ENCODE results near the gene KAZN. TPM values are rescaled to one million over a fixed set of nuclear protein-coding genes. Genes with fewer than 3 reads are reported as not detected.

The KAZN gene
- total RNA-seq, 1 donor from 2014 or later = 33.5 TPM

- ATAC-seq (no peak), DNase-seq (no peak)
- no peaks in the 10 kb centered on the region for H3K36me3 ChIP-seq
- TF ChIP-seq CTCF (IDR thresholded peaks at IDR 0.05) = no peak
- H3K27ac ChIP-seq = no peak overlapping the region
- H3K4me1 ChIP-seq = peaks cover 4% of the 10 kb centered on the region
- H3K9me3 ChIP-seq = no peaks in the 10 kb centered on the region
- no peaks in the 10 kb centered on the region for H3K27me3 ChIP-seq
- H3K4me3 ChIP-seq = no peak overlapping the region
- intact Hi-C loops (cut with DNase I) = no loop called here
Measured at GRCh38 chr1:14646973-14647372, 48.5 kb downstream of the KAZN start.

- Histone ChIP-seq H3K4me1 (peaks cover 4% of the 10 kb centered on the region), H3K36me3 (no peaks in the 10 kb centered on the region), H3K9me3 (no peaks in the 10 kb centered on the region), H3K4me3 (no peak overlapping the region), H3K27ac (no peak overlapping the region), H3K27me3 (no peaks in the 10 kb centered on the region)
- intact Hi-C loops (cut with DNase I) = no loop called here
- ATAC-seq (no peak), DNase-seq (no peak)
- TF ChIP-seq CTCF (IDR thresholded peaks at IDR 0.05) = no peak
Measured at GRCh38 chr1:14647777-14648176, 49.3 kb downstream of the KAZN start.

GRCh38 chr1:14648391-14648790 is 49.9 kb downstream of the KAZN start:
- no peak for ATAC-seq
- intact Hi-C loops (cut with DNase I) = no loop called here
- H3K4me1 ChIP-seq = peaks cover 4% of the 10 kb centered on the region
- no peaks in the 10 kb centered on the region for H3K27me3 ChIP-seq
- TF ChIP-seq CTCF (IDR thresholded peaks at IDR 0.05) = no peak
- DNase-seq = no peak
- H3K27ac ChIP-seq = no peak overlapping the region
- H3K4me3 ChIP-seq = no peak overlapping the region
- no peaks in the 10 kb centered on the region for H3K36me3 ChIP-seq
- no peaks in the 10 kb centered on the region for H3K9me3 ChIP-seq

- peaks cover 4% of the 10 kb centered on the region for H3K4me1 ChIP-seq
- ATAC-seq = no peak
Measured at GRCh38 chr1:14648896-14649855, 50.7 kb downstream of the KAZN start.

GRCh38 chr1:14649976-14650375 is 51.5 kb downstream of the KAZN start:
- Histone ChIP-seq H3K9me3 (no peaks in the 10 kb centered on the region), H3K4me3 (no peak overlapping the region), H3K27ac (no peak overlapping the region), H3K27me3 (no peaks in the 10 kb centered on the region), H3K36me3 (no peaks in the 10 kb centered on the region), H3K4me1 (peaks cover 4% of the 10 kb centered on the region)
- ATAC-seq (no peak), DNase-seq (no peak)
- intact Hi-C loops (cut with DNase I) = no loop called here
- no peak for TF ChIP-seq CTCF (IDR thresholded peaks at IDR 0.05)

More at GRCh38 chr1:14648896-14649855, 50.7 kb downstream of the KAZN start:
- intact Hi-C loops (cut with DNase I) = no loop called here
- H3K27me3 ChIP-seq = no peaks in the 10 kb centered on the region
- no peak overlapping the region for H3K27ac ChIP-seq
- H3K36me3 ChIP-seq = no peaks in the 10 kb centered on the region
- H3K4me3 ChIP-seq = no peak overlapping the region
- no peaks in the 10 kb centered on the region for H3K9me3 ChIP-seq
- DNase-seq = no peak
- TF ChIP-seq CTCF (IDR thresholded peaks at IDR 0.05) = no peak

Data from upper lobe of right lung (tissue), 1 donor.